HG03060 (cell line): ENCODE measurements around the gene S1PR5.

Source experiments
- ATAC-seq: cut with Tn5 transposase; IDR thresholded peaks from one replicate; pipeline ENCODE4 v1.9.1; 2021; ENCODE audit warnings: low read depth, moderate number of reproducible peaks; ENCODE audit not compliant: unreplicated experiment

S1PR5 gene

DNA sequence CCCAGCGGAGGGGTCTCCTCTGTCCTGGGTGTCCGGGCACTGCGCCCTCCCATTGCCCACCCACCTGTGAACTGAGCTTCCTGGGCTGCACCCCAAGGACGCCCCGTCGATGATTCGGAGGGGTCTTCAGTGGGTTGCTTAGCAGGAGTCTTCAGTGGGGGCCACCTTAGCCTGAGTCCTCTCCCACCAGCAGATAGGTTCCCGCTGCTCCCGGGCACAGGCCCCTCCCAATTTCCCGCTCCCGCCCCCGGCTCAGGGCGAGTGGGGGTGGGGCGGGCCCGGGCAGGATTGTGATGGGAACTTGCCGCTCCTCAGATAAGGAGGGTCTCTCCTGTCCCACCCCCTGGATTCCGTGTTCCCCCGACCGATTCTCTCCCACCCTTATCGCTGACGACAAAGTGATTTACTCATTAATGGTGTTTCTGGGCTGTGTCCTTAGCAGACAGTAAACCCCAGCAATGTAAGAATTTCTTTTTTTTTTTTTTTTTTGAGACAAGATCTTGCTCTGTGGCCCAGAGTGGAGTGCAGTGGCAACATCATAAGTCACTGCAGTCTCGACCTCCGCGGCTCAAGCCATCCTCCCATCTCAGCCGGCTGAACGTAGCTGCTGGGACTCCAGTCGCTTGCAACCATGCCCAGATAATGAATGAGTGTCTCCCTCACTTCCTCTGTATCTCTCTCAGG, 655 bp upstream of the S1PR5 start:
- no peak for ATAC-seq

DNA sequence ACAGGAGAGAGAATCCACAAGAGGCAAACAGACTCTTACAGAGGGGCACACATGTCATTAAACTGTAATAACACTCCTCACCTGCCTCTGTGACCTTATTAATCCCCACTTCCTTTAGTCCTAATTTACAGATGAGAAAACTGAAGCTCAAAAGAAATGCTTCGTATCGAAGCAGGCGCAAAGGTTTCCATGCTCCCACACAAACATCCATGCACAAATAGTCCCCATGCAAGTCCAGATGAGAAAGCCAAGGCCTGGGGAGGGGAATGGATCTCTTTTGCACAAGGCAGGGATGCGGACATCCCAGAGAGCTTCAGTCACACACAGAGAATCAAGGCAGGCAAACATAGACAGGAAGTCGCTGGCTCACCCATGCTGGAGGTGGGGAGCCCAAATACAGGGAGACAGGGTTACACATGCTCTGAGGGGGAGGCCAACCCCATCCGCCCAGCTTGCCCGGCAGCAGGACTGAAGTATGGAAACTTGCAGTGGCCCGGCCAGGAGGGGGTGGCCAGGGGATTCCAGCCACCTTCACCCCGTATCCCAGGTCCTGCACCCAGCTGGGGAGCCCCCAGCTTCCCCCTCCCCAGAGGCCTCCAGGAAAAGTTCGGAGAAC, 468 bp downstream of the S1PR5 start:
- no peak for ATAC-seq

GRCh38 chr19:10516064-10516385, 1.2 kb downstream of the S1PR5 start:
- ATAC-seq, result no peak

DNA sequence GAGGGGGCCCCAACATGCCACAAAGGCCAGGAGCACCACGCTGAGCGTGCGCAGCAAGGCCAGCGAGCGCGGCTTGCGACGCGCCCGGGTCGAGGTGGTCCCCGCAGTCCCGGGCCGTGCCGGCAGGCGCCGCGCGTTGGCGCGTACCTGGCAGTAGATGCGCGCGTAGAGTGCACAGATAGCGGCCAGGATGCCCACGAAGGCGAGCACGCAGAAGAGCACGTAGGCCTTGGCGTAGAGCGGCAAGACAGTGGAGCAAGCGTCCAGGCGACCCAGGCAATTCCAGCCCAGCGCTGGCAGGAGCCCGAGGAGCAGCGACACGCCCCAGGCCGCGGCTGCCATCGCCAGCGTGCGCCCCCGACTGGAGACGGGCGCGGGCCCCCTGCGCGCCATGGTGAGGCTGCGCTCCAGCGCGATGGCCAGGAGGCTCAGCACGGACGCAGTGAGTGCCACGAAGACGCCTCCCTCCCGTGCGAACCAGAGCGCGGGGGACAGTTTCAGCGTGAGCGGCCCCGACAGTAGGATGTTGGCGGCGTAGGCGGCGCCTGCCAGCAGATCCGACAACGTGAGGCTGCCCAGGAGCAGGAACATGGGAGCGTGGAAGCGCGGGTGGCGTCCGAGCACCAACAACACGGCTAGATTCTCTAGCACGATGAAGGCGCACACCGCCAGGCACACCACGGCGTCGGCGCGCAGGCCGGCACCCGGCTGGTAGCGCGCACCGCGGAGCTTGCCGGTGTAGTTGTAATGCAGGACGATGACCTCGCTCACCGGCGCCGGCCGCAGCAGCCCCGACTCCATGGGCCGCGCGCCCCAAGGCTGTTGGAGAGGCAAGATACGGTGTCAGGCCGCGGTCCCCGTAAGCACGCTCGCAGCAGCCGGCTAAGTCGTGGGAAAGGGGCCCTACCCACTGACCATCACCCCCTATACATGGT, 2.8 kb downstream of the S1PR5 start:
- ATAC-seq, result no peak

- no peak for ATAC-seq
These were observed 4.0 kb downstream of the S1PR5 start for GRCh38 chr19:10513223-10513622.

- ATAC-seq, result no peak
These were observed 6.9 kb downstream of the S1PR5 start for GRCh38 chr19:10510301-10510802.

DNA sequence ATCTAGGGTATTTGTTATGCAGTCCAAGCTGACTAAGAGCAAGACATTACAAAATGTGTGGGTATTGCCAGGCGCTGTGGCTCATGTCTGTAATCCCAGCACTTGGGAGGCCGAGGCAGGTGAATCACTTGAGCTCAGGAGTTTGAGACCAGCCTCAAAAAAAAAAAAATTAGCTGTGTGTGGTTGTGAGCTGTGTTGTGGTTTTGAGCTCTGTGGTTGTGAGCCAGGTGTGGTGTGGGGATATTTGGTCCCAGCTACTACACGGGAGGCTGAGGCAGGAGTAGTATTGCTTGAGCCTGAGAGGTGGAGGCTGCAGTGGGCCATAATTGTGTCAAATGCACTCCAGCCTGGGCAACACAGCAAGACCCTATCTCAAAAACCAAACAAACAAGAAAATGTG, 8.5 kb downstream of the S1PR5 start:
- ATAC-seq, result no peak

DNA sequence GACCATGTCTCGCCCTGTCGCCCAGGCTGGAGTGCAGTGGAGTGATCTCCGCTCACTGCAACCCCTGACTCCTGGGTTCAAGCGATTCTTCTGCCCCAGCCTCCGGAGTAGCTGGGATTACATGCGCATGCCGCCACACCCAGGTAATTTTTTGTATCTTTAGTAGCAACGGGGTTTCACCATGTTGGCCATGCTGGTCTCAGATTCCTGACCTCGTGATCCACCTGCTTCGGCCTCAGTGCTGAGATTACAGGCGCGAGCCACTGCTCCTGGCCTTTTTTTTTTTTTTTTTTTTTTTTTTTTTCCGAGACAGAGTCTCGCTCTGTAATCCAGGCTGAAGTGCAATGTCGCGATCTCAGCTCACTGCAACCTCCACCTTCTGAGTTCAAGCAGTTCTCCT, 9.2 kb downstream of the S1PR5 start:
- no peak for ATAC-seq

DNA sequence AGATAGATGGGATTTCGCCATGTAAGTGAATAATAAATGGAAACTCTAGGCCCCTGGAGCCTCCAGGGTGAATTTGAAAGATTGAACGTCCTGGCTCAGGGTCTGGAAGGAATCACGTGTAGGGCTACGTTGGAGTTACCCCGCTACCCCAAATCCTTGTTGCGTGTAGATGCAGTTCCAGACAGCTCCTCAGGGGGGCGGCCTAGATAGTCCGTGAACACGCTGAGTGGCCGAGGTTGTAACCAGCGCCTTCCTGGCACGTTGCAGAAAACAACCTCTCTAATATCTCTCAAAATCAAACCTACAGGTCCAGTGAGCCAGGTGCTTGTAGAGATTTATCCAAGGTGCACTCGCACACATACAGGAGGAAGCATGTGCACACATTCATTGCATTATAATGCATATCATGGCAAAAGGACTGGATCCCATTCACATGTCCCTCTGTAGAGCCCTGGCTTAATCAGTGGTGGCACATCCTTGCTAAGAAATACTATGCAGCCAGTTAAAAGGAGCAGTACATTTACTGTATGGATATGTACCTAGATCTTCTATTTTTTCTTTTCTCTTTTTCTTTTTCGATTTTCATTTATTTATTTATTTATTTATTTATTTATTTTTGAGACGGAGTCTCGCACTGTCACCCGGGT, 11.5 kb downstream of the S1PR5 start:
- ATAC-seq, result no peak

- no peak for ATAC-seq
These were observed 14.1 kb downstream of the S1PR5 start, which contains the start of gene KEAP1 for GRCh38 chr19:10503002-10503789. TSS of gene KEAP1 (minus strand) at chr19:10503356. CDS start at chr19:10500033, 3,323 bp downstream.

- ATAC-seq, result no peak
These were observed 14.7 kb downstream of the S1PR5 start for GRCh38 chr19:10502524-10503001.

GRCh38 chr19:10501971-10502523, 15.2 kb downstream of the S1PR5 start:
- ATAC-seq, result no peak

- no peak for ATAC-seq
These were observed 17.0 kb downstream of the S1PR5 start for GRCh38 chr19:10500247-10500592.

DNA sequence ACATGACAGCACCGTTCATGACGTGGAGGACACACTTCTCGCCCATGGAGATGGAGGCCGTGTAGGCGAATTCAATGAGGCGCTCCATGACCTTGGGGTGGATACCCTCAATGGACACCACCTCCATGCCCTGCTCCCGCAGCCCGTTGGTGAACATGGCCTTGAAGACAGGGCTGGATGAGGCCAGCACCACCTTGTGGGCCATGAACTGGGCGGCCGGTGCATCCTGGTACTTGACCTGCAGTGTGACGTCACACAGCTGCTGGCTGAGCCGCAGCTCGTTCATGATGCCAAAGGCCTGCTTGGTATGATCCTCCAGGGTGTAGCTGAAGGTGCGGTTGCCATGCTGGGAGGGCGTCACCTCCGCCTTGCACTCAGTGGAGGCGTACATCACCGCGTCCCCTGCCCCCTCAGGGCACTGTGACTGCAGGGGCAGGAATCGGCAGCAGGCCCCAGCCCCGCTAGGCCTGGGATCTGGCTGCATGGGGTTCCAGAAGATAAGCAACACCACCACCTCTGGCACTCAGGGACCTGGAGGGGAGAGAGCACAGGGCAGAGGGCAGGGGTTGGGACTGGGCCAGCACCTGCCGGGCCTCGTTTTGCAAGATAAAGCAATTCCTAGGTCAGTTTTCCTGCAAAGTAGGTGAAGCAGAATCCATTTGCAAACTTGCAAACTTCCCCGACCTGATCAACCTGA, 17.5 kb downstream of the S1PR5 start:
- no peak for ATAC-seq

- no peak for ATAC-seq
These were observed 19.9 kb downstream of the S1PR5 start for GRCh38 chr19:10497371-10497770.

DNA sequence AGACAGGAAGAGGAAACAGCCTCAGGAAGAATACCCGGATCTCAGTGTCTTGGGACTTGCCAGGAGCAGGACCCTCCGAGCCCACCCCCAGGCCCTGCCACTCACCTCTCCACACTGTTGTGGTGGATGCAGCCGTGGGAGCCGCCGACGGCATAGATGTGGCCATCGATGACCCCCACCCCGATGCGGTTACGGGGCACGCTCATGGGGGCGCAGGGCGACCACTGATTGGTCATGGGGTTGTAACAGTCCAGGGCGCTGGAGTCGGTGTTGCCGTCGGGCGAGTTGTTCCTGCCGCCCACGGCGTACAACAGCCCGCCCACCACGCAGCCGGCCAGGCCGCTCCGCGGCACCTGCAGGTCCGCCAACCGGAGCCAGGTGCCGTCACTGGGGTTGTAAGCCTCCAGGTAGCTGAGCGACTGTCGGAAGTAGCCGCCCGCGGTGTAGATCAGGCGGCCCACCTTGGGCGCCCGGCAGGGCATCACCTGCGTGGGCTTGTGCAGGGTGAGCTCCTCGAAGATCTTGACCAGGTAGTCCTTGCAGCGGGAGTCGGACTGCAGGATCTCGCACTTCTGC, 25.7 kb downstream of the S1PR5 start:
- no peak for ATAC-seq

GRCh38 chr19:10486551-10486950, 30.7 kb downstream of the S1PR5 start:
- ATAC-seq, result no peak

DNA sequence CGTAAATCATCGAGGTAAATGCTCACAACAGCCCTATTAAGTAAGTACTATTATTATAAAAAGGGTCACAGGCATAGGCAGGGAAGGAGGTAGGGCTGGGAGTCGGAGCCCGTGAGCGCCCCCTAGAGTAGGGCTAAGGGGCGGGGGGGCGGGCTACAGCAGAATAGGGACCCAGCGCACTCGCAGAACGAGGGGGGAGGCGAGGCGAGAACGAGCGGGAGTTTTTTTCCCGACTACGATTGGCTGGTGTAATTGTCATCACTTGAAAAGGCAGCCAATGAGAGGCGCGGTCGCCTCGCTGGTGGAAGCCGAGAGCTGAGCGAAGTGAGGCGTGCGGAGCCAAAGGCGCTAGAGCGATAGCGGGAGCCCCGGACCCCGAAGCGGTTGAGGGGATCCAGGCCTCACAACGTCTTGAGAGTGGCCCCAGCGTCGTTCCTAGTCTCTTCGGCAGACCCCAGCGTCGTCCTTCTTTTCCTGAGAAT, 38.3 kb downstream of the S1PR5 start:
- no peak for ATAC-seq

DNA sequence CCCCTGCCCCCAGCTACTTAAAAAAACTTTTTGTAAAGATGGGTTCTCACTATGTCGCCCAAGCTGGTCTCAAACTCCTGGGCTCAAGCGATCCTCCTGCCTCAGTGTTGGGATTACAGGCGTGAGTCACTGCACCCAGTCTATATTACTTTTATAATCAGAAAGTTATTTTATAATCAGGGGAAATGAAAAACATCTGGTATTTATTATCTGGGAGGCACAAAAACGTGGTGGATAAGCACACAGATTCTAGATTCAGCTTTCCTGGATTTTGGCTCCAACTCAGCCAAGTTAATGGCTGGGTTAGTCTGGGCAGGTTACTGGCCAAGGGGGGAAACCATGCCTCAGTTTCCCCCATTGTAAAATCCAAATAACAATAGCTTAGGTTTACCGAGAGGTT, 38.8 kb downstream of the S1PR5 start:
- no peak for ATAC-seq
